Mesenchymal stem cell (in vitro differentiated cells and primary cell): ENCODE data around the gene LRRC14B.
A peak's percentile ranks its signal among the peaks of the same experiment; 100 is the strongest.

Experiments
- DNase-seq: peaks from one replicate; pipeline ENCODE4 v3.0.0-alpha.2; 2013
- H2AFZ ChIP-seq: one replicate; pipeline ENCODE4 v1.6.1; 2013; ENCODE audit warnings: low read depth, mild to moderate bottlenecking, control low read depth, inconsistent platforms, low read length, moderate library complexity
- H2AK5ac ChIP-seq: 2 replicates; pipeline ENCODE4 v1.6.1; 2013; ENCODE audit warnings: low read length, moderate library complexity, mild to moderate bottlenecking, inconsistent platforms; ENCODE audit not compliant: severe bottlenecking
- H2BK120ac ChIP-seq: one replicate; pipeline ENCODE4 v1.6.1; 2013; ENCODE audit warnings: low read depth, mild to moderate bottlenecking, inconsistent platforms, low read length, moderate library complexity
- H2BK12ac ChIP-seq, 2 experiments: one replicate each; pipeline ENCODE4 v1.6.1; 2013; ENCODE audit warnings: inconsistent platforms in 2 of 2, low read length in 2 of 2, mild to moderate bottlenecking in 2 of 2, moderate library complexity in 2 of 2, control low read depth in 1 of 2
- H2BK15ac ChIP-seq: one replicate; pipeline ENCODE4 v1.6.1; 2013; ENCODE audit warnings: mild to moderate bottlenecking, low read depth, inconsistent platforms; ENCODE audit not compliant: poor library complexity, severe bottlenecking
- H2BK5ac ChIP-seq: 2 replicates; pipeline ENCODE4 v1.6.1; 2013; ENCODE audit warnings: low read depth, mild to moderate bottlenecking, low read length, control low read depth, inconsistent platforms; ENCODE audit not compliant: poor library complexity, severe bottlenecking
- H3K14ac ChIP-seq, 2 experiments: one replicate each; pipeline ENCODE4 v1.6.1; 2013; ENCODE audit warnings: inconsistent platforms in 2 of 2, low read length in 2 of 2, control low read depth in 1 of 2, mild to moderate bottlenecking in 1 of 2, moderate library complexity in 1 of 2
- H3K18ac ChIP-seq, 2 experiments: one replicate each; pipeline ENCODE4 v1.6.1; 2013; ENCODE audit warnings: inconsistent platforms in 2 of 2, low read length in 2 of 2, control low read depth in 1 of 2, low read depth in 1 of 2, mild to moderate bottlenecking in 1 of 2
- H3K23ac ChIP-seq, 2 experiments: one replicate each; pipeline ENCODE4 v1.6.1; 2013; ENCODE audit warnings: inconsistent platforms in 2 of 2, low read length in 2 of 2, mild to moderate bottlenecking in 2 of 2, moderate library complexity in 2 of 2, control low read depth in 1 of 2
- H3K27ac ChIP-seq: 2 replicates; pipeline ENCODE4 v1.5.1; 2013; ENCODE audit warnings: mild to moderate bottlenecking, moderate library complexity, low read length, control low read depth, inconsistent platforms; ENCODE audit not compliant: poor library complexity, severe bottlenecking
- H3K27me3 ChIP-seq, 2 experiments: 2 replicates each; pipeline versions ENCODE4 v1.6.1 to v1.7.0; 2013; ENCODE audit warnings: low read length in 2 of 2, mild to moderate bottlenecking in 2 of 2, moderate library complexity in 2 of 2, control low read depth in 1 of 2, inconsistent platforms in 1 of 2; ENCODE audit not compliant: control insufficient read depth in 1 of 2, insufficient read depth in 1 of 2
- H3K36me3 ChIP-seq, 2 experiments: 2 replicates each; pipeline versions ENCODE4 v1.6.1 to v1.7.0; 2013; ENCODE audit warnings: low read length in 2 of 2, control low read depth in 1 of 2, inconsistent platforms in 1 of 2, low read depth in 1 of 2, mild to moderate bottlenecking in 1 of 2; ENCODE audit not compliant: insufficient read depth in 2 of 2, control insufficient read depth in 1 of 2
- H3K4ac ChIP-seq, 2 experiments: one replicate each; pipeline ENCODE4 v1.6.1; 2013; ENCODE audit warnings: inconsistent platforms in 2 of 2, low read length in 2 of 2, mild to moderate bottlenecking in 2 of 2, moderate library complexity in 2 of 2, control low read depth in 1 of 2, low read depth in 1 of 2
- H3K4me1 ChIP-seq: 2 replicates; pipeline ENCODE4 v1.6.1; 2013; ENCODE audit warnings: low read depth, low read length, control low read depth; ENCODE audit not compliant: control insufficient read depth, insufficient read depth
- H3K4me2 ChIP-seq: 2 replicates; pipeline ENCODE4 v1.6.1; 2013; ENCODE audit warnings: low read length, mild to moderate bottlenecking, inconsistent platforms; ENCODE audit not compliant: poor library complexity, severe bottlenecking
- H3K4me3 ChIP-seq, 2 experiments: 2 replicates each; pipeline versions ENCODE4 v1.5.1 to v1.7.0; 2013; ENCODE audit warnings: low read length in 2 of 2, mild to moderate bottlenecking in 2 of 2, control low read depth in 1 of 2, low read depth in 1 of 2; ENCODE audit not compliant: insufficient read depth in 1 of 2
- H3K79me1 ChIP-seq: replicated peaks from 2 replicates; pipeline ENCODE4 v1.6.1; 2013; ENCODE audit warnings: mild to moderate bottlenecking, control low read depth, low read length, inconsistent platforms; ENCODE audit not compliant: poor library complexity, severe bottlenecking
- H3K9ac ChIP-seq: 2 replicates; pipeline ENCODE4 v1.7.0; 2013; ENCODE audit warnings: mild to moderate bottlenecking, low read length, moderate library complexity
- H3K9me3 ChIP-seq: 2 replicates; pipeline ENCODE4 v1.7.0; 2013; ENCODE audit warnings: mild to moderate bottlenecking, low read length; ENCODE audit not compliant: control insufficient read depth
- H4K8ac ChIP-seq: one replicate; pipeline ENCODE4 v1.6.1; 2013; ENCODE audit warnings: inconsistent platforms, mild to moderate bottlenecking, low read length, moderate library complexity
- H4K91ac ChIP-seq: one replicate; pipeline ENCODE4 v1.6.1; 2013; ENCODE audit warnings: mild to moderate bottlenecking, low read length, inconsistent platforms
- WGBS: methylation state at CpG from one replicate; pipeline ENCODE4 v1.1.7; 2013; ENCODE audit warnings: mixed read lengths; 5-methylcytosine and 5-hydroxymethylcytosine counted together

Gene LRRC14B

GRCh38 chr5:157801-158200, 33.5 kb upstream of the LRRC14B start:
- Histone ChIP-seq H2BK12ac (no peak overlapping the region), H2BK15ac (no peak overlapping the region), H3K4me2 (no peak overlapping the region), H3K9ac (no peak overlapping the region), H3K27me3 (peaks cover 0 to 76% of the 10 kb centered on the region in 2 experiments), H4K8ac (no peak overlapping the region), H3K14ac (no peak overlapping the region), H3K23ac (no peak overlapping the region), H3K4me3 (no peak overlapping the region), H3K36me3 (no peaks in the 10 kb centered on the region), H3K4ac (no peak overlapping the region), H2BK120ac (no peak overlapping the region), H2AFZ (no peak overlapping the region), H4K91ac (no peak overlapping the region), H3K18ac (no peak overlapping the region), H2AK5ac (no peak overlapping the region), H2BK5ac (no peak overlapping the region), H3K79me1 (no peaks in the 10 kb centered on the region), H3K9me3 (no peaks in the 10 kb centered on the region), H3K4me1 (peaks cover 31% of the 10 kb centered on the region), H3K27ac (no peak overlapping the region)
- DNase-seq, result no peak
- WGBS, result 94% methylated on average over 11 of the region's 11 CpGs

GRCh38 chr5:158807-159447, 32.4 kb upstream of the LRRC14B start:
- no peak overlapping the region for H4K91ac ChIP-seq
- no peak overlapping the region for H3K23ac ChIP-seq
- no peak for DNase-seq
- H3K14ac ChIP-seq, result no peak overlapping the region
- no peak overlapping the region for H2BK12ac ChIP-seq
- no peak overlapping the region for H2BK120ac ChIP-seq
- no peak overlapping the region for H3K4me3 ChIP-seq
- no peak overlapping the region for H2BK15ac ChIP-seq
- no peak overlapping the region for H3K27ac ChIP-seq
- no peak overlapping the region for H2BK5ac ChIP-seq
- H2AK5ac ChIP-seq, result no peak overlapping the region
- 89% methylated on average over 14 of the region's 17 CpGs for WGBS
- no peaks in the 10 kb centered on the region for H3K9me3 ChIP-seq
- H4K8ac ChIP-seq, result no peak overlapping the region
- H3K36me3 ChIP-seq, result no peaks in the 10 kb centered on the region
- H3K79me1 ChIP-seq, result no peaks in the 10 kb centered on the region
- H3K4me1 ChIP-seq, result peaks cover 29% of the 10 kb centered on the region
- peaks cover 0 to 82% of the 10 kb centered on the region in 2 experiments for H3K27me3 ChIP-seq
- no peak overlapping the region for H3K9ac ChIP-seq
- no peak overlapping the region for H3K4ac ChIP-seq
- no peak overlapping the region for H3K4me2 ChIP-seq
- H2AFZ ChIP-seq, result no peak overlapping the region
- no peak overlapping the region for H3K18ac ChIP-seq

- WGBS, result 86% methylated on average over 19 of the region's 19 CpGs
- no peak overlapping the region for H2AK5ac ChIP-seq
- H2BK120ac ChIP-seq, result no peak overlapping the region
- no peak overlapping the region for H3K14ac ChIP-seq
- H2AFZ ChIP-seq, result no peak overlapping the region
- H3K4me3 ChIP-seq, result no peak overlapping the region
- no peak overlapping the region for H3K4me2 ChIP-seq
- no peak overlapping the region for H4K91ac ChIP-seq
- H2BK12ac ChIP-seq, result no peak overlapping the region
- no peaks in the 10 kb centered on the region for H3K79me1 ChIP-seq
- H3K4me1 ChIP-seq, result peaks cover 29% of the 10 kb centered on the region
- no peaks in the 10 kb centered on the region for H3K9me3 ChIP-seq
- H3K27me3 ChIP-seq, result peaks cover 0 to 77% of the 10 kb centered on the region in 2 experiments
- H3K27ac ChIP-seq, result no peak overlapping the region
- no peak overlapping the region for H4K8ac ChIP-seq
- H3K4ac ChIP-seq, result no peak overlapping the region
- H3K23ac ChIP-seq, result no peak overlapping the region
- H3K36me3 ChIP-seq, result no peaks in the 10 kb centered on the region
- H2BK5ac ChIP-seq, result no peak overlapping the region
- no peak overlapping the region for H2BK15ac ChIP-seq
- peak; percentile 28 for DNase-seq
- H3K18ac ChIP-seq, result no peak overlapping the region
- H3K9ac ChIP-seq, result no peak overlapping the region
Measured at GRCh38 chr5:159448-160172, 31.7 kb upstream of the LRRC14B start.

- H3K14ac ChIP-seq, result no peak overlapping the region
- 92% methylated on average over 14 of the region's 14 CpGs for WGBS
- no peaks in the 10 kb centered on the region for H3K36me3 ChIP-seq
- H3K4ac ChIP-seq, result no peak overlapping the region
- no peak overlapping the region for H2BK12ac ChIP-seq
- no peak overlapping the region for H3K4me3 ChIP-seq
- H3K9ac ChIP-seq, result no peak overlapping the region
- no peaks in the 10 kb centered on the region for H3K9me3 ChIP-seq
- no peak overlapping the region for H3K23ac ChIP-seq
- H2BK120ac ChIP-seq, result no peak overlapping the region
- H4K8ac ChIP-seq, result no peak overlapping the region
- no peak overlapping the region for H3K4me2 ChIP-seq
- no peak overlapping the region for H2AFZ ChIP-seq
- no peak overlapping the region for H2AK5ac ChIP-seq
- H3K27me3 ChIP-seq, result peaks cover 0 to 72% of the 10 kb centered on the region in 2 experiments
- no peak overlapping the region for H2BK5ac ChIP-seq
- H3K4me1 ChIP-seq, result peaks cover 29% of the 10 kb centered on the region
- H3K18ac ChIP-seq, result no peak overlapping the region
- no peak for DNase-seq
- H2BK15ac ChIP-seq, result no peak overlapping the region
- no peak overlapping the region for H4K91ac ChIP-seq
- H3K27ac ChIP-seq, result no peak overlapping the region
- H3K79me1 ChIP-seq, result no peaks in the 10 kb centered on the region
Measured at GRCh38 chr5:160173-160510, 31.2 kb upstream of the LRRC14B start.
